ENCODE measurements around the gene DRC3.

DNA sequence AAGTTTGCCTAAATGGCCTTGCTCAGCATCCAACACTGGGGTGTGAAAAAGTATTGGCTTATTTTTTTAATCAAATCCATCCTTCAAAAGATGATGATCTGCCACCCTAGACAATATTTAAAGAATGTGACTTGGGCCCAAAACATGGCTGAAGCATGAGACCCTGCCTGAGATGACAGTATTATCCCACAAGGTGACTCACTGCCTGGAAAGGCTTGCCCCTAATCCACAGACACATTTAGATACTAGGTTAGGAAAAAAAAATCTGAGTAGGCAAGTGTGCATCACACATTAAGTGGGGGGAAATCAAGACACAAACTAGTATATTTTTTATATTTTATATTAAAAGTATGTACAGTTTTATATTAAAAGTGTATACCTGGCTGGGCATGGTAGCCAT is 38.9 kb upstream of the DRC3 start:
- TF ChIP-seq, protein P1, sequence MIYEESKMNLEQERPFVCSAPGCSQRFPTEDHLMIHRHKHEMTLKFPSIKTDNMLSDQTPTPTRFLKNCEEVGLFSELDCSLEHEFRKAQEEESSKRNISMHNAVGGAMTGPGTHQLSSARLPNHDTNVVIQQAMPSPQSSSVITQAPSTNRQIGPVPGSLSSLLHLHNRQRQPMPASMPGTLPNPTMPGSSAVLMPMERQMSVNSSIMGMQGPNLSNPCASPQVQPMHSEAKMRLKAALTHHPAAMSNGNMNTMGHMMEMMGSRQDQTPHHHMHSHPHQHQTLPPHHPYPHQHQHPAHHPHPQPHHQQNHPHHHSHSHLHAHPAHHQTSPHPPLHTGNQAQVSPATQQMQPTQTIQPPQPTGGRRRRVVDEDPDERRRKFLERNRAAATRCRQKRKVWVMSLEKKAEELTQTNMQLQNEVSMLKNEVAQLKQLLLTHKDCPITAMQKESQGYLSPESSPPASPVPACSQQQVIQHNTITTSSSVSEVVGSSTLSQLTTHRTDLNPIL (CRISPR knock-in tag; IDR thresholded peaks at IDR 0.05; ENCODE audit: low read depth), result no peak
- TF ChIP-seq RARB (CRISPR knock-in tag; IDR thresholded peaks at IDR 0.05), result no peak

Measured in SK-N-SH treated with all-trans-retinoic acid at 6 μM for 48 hours (cell line).